ENCODE data around the gene RGS9.
"Not testable (repeated sequence)": the region's sequence is repeated elsewhere in the genome, so short reads cannot be mapped to it uniquely, and the experiment has no call there.

RGS9 gene

DNA sequence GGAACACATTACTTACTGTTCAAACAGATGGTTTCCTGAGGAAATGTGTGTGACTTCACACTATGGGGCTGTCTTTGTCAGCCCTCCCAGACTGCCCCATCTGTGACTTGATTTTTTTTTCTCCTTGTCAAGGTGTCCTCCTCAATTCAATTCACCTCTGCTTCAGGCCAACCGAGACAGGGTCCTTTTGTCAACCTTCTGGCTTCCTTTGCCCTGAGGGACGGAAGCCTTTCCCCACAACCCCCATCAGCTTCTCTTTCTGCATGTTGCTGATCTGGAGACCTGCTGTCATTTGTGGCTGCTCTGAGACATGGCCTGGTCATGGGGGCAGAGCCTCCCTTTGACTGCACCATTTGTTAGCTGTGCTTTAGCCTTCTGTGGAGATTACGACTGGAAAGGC is 21.3 kb upstream of the RGS9 start:
- TF ChIP-seq, protein P1, sequence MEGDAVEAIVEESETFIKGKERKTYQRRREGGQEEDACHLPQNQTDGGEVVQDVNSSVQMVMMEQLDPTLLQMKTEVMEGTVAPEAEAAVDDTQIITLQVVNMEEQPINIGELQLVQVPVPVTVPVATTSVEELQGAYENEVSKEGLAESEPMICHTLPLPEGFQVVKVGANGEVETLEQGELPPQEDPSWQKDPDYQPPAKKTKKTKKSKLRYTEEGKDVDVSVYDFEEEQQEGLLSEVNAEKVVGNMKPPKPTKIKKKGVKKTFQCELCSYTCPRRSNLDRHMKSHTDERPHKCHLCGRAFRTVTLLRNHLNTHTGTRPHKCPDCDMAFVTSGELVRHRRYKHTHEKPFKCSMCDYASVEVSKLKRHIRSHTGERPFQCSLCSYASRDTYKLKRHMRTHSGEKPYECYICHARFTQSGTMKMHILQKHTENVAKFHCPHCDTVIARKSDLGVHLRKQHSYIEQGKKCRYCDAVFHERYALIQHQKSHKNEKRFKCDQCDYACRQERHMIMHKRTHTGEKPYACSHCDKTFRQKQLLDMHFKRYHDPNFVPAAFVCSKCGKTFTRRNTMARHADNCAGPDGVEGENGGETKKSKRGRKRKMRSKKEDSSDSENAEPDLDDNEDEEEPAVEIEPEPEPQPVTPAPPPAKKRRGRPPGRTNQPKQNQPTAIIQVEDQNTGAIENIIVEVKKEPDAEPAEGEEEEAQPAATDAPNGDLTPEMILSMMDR (IDR thresholded peaks at IDR 0.05; ENCODE audit: low read depth, low read length, missing control alignments) = no peak
- H3K4me3 ChIP-seq (ENCODE audit: low read depth, low read length) = no peak overlapping the region
- no peak for DNase-seq (ENCODE audit: low read depth)

DNA sequence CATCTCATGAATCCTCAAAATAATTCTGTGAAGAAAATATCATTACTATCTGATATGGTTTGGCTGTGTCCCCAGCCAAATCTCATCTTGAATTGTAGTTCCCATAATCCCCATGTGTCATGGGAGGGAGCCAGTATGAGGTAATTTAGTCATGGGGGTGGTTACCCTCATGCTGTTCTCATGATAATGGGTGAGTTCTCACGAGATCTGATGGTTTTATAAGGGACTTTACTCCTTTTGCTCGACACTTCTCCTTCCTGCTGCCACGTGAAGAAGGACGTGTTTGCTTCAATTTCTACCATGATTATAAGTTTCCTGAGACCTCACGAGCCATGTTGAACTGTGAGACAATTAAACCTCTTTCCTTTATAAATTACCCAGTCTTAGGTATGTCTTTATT is 20.7 kb upstream of the RGS9 start:
- not testable (repeated sequence) for H3K4me3 ChIP-seq (ENCODE audit: low read depth, low read length); DNase-seq (ENCODE audit: low read depth)

DNA sequence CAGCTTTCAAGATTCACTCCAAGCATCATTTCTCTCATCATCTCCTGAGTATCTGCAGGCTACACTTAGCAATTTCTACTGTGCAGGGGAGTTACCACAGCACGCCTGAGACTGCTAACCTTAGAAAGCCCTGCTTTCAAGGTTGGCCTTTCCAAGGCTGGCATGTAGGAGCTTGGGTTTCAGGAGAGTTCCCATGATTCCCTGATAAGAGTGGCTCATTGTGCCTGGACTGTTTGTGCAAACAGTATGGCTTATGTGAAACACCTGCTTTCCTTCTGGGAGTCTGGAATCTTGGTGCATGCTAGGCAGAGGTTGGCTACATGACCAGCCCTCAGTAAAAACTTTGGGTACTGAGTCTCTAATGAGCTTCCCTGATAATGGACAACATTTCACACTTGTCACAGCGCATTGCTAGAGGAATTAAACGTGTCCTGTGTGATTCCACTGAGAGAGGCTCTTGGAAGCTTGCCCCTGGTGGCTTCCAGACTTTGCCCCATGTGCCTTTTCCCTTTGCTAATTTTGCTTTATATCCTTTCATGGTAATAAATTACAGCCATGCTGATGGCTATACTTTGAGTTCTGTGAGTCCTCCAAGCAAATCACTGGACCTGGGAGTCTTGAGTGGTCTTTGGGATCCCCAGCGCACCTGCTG is 19.7 kb upstream of the RGS9 start:
- no peak overlapping the region for H3K4me3 ChIP-seq (ENCODE audit: low read depth, low read length)
- no peak for DNase-seq (ENCODE audit: low read depth)
- TF ChIP-seq, protein P1 (IDR thresholded peaks at IDR 0.05; ENCODE audit: low read depth, low read length, missing control alignments) = no peak

DNA sequence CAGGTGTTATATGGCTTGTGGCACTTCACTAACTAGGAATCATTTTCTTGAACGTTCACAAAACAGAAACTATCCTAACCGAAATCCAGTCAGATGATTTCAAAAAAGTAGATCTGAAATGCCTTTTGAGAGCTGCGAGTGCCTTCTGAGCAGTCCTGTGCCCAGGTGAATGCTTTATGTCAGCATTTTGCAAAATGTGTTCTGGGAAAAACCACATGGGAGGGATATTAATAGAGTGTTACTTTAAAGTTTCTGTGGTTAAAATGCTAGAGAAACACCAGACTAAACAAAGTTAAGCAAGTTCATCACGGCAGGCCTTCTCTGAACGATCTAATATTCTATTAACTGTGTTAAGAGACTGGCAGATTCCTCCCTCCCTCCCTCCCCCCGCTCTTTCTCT is 15.8 kb upstream of the RGS9 start:
- DNase-seq (ENCODE audit: low read depth) = no peak
- TF ChIP-seq, protein P1 (IDR thresholded peaks at IDR 0.05; ENCODE audit: low read depth, low read length, missing control alignments) = no peak
- no peak overlapping the region for H3K4me3 ChIP-seq (ENCODE audit: low read depth, low read length)

DNA sequence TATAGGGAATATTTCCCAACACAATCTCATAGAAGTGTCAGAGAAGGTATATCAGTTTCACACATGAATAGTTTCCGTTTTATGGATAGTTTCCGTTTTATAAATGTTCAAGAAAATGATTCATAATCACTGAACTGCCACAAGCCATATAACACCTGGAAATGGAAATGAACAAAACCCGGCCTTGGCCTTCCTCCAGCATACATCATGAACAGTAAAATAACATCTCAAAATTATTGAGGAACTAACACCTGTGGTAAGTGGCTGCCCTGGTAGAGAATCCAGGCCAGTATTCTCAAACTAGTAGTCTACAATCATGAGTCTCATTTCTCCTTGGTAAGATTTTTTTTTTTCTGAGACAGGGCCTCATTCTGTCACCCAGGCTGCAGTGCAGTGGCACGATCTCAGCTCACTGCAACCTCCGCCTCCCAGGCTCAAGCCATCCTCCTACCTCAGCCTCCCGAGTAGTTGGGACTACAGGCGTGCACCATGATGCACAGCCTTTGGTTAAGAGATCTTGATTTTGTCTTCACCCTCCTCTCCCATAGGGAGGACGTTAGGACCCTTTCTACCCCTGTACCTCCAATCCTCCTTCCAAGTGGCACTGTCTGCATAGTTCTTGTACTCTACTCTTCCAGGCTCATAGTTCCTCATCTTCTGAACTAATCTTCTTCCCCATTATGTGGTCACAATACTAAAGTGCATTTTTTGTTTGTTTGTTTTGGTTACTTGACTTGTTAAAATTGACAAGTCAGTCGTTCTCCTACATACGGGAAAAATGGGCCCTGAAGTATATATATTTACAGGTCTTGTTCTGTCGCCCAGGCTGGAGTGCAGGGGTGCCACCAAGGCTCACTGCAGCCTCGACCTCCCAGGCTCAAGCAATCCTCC is 15.0 kb upstream of the RGS9 start:
- peak; percentile 37 for DNase-seq (ENCODE audit: low read depth)
- TF ChIP-seq, protein P1 (IDR thresholded peaks at IDR 0.05; ENCODE audit: low read depth, low read length, missing control alignments) = no peak
- peak overlapping the region; percentile 65 for H3K4me3 ChIP-seq (ENCODE audit: low read depth, low read length)

DNA sequence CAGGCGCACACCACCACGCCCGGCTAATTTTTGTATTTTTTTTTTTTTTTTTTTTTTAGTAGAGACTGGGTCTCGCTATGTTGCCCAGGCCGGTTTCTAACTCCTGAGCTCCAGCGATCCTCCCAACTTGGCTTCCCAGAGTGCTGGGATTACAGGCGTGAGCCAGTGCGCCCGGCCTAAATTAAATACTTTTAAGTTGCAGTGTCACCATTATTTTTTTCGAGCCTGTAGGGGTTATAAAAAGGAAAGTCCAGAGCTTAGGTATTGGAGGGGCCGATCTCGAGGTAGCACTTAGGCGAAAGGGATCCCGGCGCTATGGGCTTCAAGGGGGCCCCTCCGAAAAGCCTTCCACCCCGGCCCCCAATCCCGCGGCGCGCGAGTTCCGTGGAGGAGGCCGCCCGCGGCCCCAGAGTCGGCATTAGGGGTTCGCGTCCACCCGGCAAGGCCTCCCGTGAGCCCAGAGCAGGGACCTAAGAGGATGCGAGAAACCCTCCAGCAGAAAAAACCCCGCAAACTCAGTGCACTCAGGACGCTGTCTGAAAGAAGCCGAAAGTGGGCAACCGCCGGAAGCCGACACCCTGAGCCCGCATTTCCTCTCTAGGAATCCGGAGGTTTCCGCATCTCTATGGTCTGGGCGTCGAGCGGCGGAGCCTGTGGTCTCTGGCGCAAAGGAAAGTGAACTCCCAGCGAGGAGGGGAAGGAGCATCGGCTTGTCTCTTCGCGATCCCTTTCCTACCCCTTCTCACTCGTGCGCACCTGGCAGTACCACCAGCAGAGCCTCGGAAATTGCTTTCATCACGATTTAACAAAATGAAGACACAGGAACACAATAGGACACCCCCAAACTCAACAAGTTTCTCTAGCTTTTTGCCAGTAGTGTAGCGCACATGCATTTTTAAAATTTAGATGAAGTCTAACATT is 14.1 kb upstream of the RGS9 start:
- TF ChIP-seq, protein P1 (IDR thresholded peaks at IDR 0.05; ENCODE audit: low read depth, low read length, missing control alignments) = no peak
- H3K4me3 ChIP-seq (ENCODE audit: low read depth, low read length) = peak overlapping the region; percentile 65
- peak; percentile 79 for DNase-seq (ENCODE audit: low read depth)

Measured in GM12864 (cell line).